Muscle of leg (tissue), 11 donors: ENCODE results near the gene SLC4A1AP. TPM values are rescaled to one million over a fixed set of nuclear protein-coding genes. Genes with fewer than 3 reads are reported as not detected.

ENCODE experiments used
- DNase-seq: peaks from one replicate; pipeline ENCODE4 v3.0.0; 2013
- H3K27ac ChIP-seq: one replicate; pipeline ENCODE4 v1.5.1; 2013; ENCODE audit warnings: mild to moderate bottlenecking, low read length, control low read depth
- H3K27me3 ChIP-seq: one replicate; pipeline ENCODE4 v1.6.1; 2013; ENCODE audit warnings: low read length; ENCODE audit not compliant: control insufficient read depth, insufficient read depth
- H3K36me3 ChIP-seq: one replicate; pipeline ENCODE4 v1.6.1; 2013; ENCODE audit warnings: low read length; ENCODE audit not compliant: control insufficient read depth, insufficient read depth
- H3K4me1 ChIP-seq: one replicate; pipeline ENCODE4 v1.6.1; 2013; ENCODE audit warnings: low read length; ENCODE audit not compliant: control insufficient read depth, insufficient read depth
- H3K4me3 ChIP-seq: one replicate; pipeline ENCODE4 v1.5.1; 2013; ENCODE audit warnings: low read length, control low read depth
- H3K9me3 ChIP-seq: replicated peaks from 2 replicates; pipeline ENCODE4 v1.6.1; 2013; ENCODE audit warnings: low read depth, low read length; ENCODE audit not compliant: control insufficient read depth
- WGBS: methylation state at CpG from one replicate; pipeline ENCODE4 v1.1.5; 2013; ENCODE audit warnings: missing lambda C conversion rate; ENCODE audit not compliant: insufficient coverage; 5-methylcytosine and 5-hydroxymethylcytosine counted together
- polyA plus RNA-seq, 8 donors: library from polyadenylated mRNA; unstranded; fragments of 120-200 nt; gene quantifications; one replicate each; pipeline versions ENCODE4 v1.2.1 to v1.2.3, GENCODE V29; 2013; ENCODE audit warnings: inconsistent platforms in 1 of 8, low replicate concordance in 1 of 8; ENCODE audit not compliant: insufficient read length in 8 of 8, insufficient read depth in 1 of 8
- total RNA-seq: library from RNA; stranded (reverse); fragments of 120-200 nt; gene quantifications from one replicate; pipeline ENCODE4 v1.2.4, GENCODE V29; 2013

SLC4A1AP gene
- total and polyA plus RNA-seq, 9 donors = 22.9 to 25.3 (median 23.8) TPM

- no peak for DNase-seq
- Histone ChIP-seq H3K9me3 (no peaks in the 10 kb centered on the region), H3K27ac (peak overlapping the region; percentile 76), H3K4me3 (no peak overlapping the region), H3K27me3 (peaks cover 4% of the 10 kb centered on the region), H3K36me3 (no peaks in the 10 kb centered on the region), H3K4me1 (peaks cover 24% of the 10 kb centered on the region)
- WGBS = 23% methylated on average over 11 of the region's 25 CpGs
These were observed 52.8 kb downstream of the SLC4A1AP start for GRCh38 chr2:27716301-27717069.

GRCh38 chr2:27717070-27717795 is 53.5 kb downstream of the SLC4A1AP start:
- 33% methylated on average over 6 of the region's 9 CpGs for WGBS
- DNase-seq = no peak
- H3K4me3 ChIP-seq = no peak overlapping the region

GRCh38 chr2:27720004-27720551 is 56.4 kb downstream of the SLC4A1AP start:
- Histone ChIP-seq H3K36me3 (no peaks in the 10 kb centered on the region), H3K27me3 (peaks cover 4% of the 10 kb centered on the region), H3K4me3 (no peak overlapping the region), H3K9me3 (no peaks in the 10 kb centered on the region), H3K4me1 (peaks cover 17% of the 10 kb centered on the region), H3K27ac (no peak overlapping the region)
- WGBS = 68% methylated on average over 4 of the region's 7 CpGs
- DNase-seq = no peak

More at GRCh38 chr2:27717070-27717795, 53.5 kb downstream of the SLC4A1AP start:
- Histone ChIP-seq H3K36me3 (no peaks in the 10 kb centered on the region), H3K4me1 (peaks cover 22% of the 10 kb centered on the region), H3K9me3 (no peaks in the 10 kb centered on the region), H3K27ac (no peak overlapping the region), H3K27me3 (peaks cover 4% of the 10 kb centered on the region)

GRCh38 chr2:27721335-27721734 is 57.6 kb downstream of the SLC4A1AP start:
- 93% methylated on average over 6 of the region's 8 CpGs for WGBS
- no peak for DNase-seq
- H3K4me3 ChIP-seq = no peak overlapping the region
- peaks cover 10% of the 10 kb centered on the region for H3K4me1 ChIP-seq
- no peak overlapping the region for H3K27ac ChIP-seq
- peaks cover under 1% of the 10 kb centered on the region for H3K27me3 ChIP-seq
- no peaks in the 10 kb centered on the region for H3K9me3 ChIP-seq
- no peaks in the 10 kb centered on the region for H3K36me3 ChIP-seq

GRCh38 chr2:27721884-27722485 is 58.3 kb downstream of the SLC4A1AP start:
- 39% methylated on average over 2 of the region's 2 CpGs for WGBS
- Histone ChIP-seq H3K9me3 (no peaks in the 10 kb centered on the region), H3K4me1 (peaks cover 4% of the 10 kb centered on the region), H3K36me3 (no peaks in the 10 kb centered on the region), H3K27me3 (no peaks in the 10 kb centered on the region), H3K27ac (no peak overlapping the region), H3K4me3 (no peak overlapping the region)
- DNase-seq = no peak

GRCh38 chr2:27723372-27724144 is 59.9 kb downstream of the SLC4A1AP start:
- DNase-seq = peak; percentile 76
- WGBS = 32% methylated on average over 6 of the region's 11 CpGs
- Histone ChIP-seq H3K36me3 (no peaks in the 10 kb centered on the region), H3K4me1 (peaks cover 3% of the 10 kb centered on the region), H3K27me3 (no peaks in the 10 kb centered on the region), H3K27ac (no peak overlapping the region), H3K9me3 (no peaks in the 10 kb centered on the region), H3K4me3 (no peak overlapping the region)

- no peak for DNase-seq
- H3K36me3 ChIP-seq = no peaks in the 10 kb centered on the region
- no peaks in the 10 kb centered on the region for H3K27me3 ChIP-seq
- no peak overlapping the region for H3K4me3 ChIP-seq
- H3K9me3 ChIP-seq = no peaks in the 10 kb centered on the region
- no peak overlapping the region for H3K27ac ChIP-seq
- WGBS = 80% methylated on average over 1 of the region's 3 CpGs
- H3K4me1 ChIP-seq = peaks cover 3% of the 10 kb centered on the region
These were observed 60.5 kb downstream of the SLC4A1AP start for GRCh38 chr2:27724191-27724590.

GRCh38 chr2:27724905-27725701 is 61.4 kb downstream of the SLC4A1AP start:
- peaks cover 3% of the 10 kb centered on the region for H3K4me1 ChIP-seq
- no peaks in the 10 kb centered on the region for H3K36me3 ChIP-seq
- WGBS = 47% methylated on average over 4 of the region's 5 CpGs
- peak overlapping the region; percentile 55 for H3K27ac ChIP-seq
- H3K27me3 ChIP-seq = no peaks in the 10 kb centered on the region
- no peaks in the 10 kb centered on the region for H3K9me3 ChIP-seq
- no peak overlapping the region for H3K4me3 ChIP-seq
- DNase-seq = peak; percentile 65

GRCh38 chr2:27727257-27727656 is 63.6 kb downstream of the SLC4A1AP start:
- H3K27me3 ChIP-seq = no peaks in the 10 kb centered on the region
- H3K27ac ChIP-seq = no peak overlapping the region
- WGBS = 74% methylated on average over 3 of the region's 9 CpGs
- peak; percentile 36 for DNase-seq
- no peaks in the 10 kb centered on the region for H3K9me3 ChIP-seq
- no peaks in the 10 kb centered on the region for H3K36me3 ChIP-seq
- no peak overlapping the region for H3K4me3 ChIP-seq
- H3K4me1 ChIP-seq = peaks cover 3% of the 10 kb centered on the region
